Kidney epithelial cell (primary cell): ENCODE results near the gene SEMA6B. TPM values are rescaled to one million over a fixed set of nuclear protein-coding genes. Genes with fewer than 3 reads are reported as not detected.

Experiments used
- DNase-seq: peaks from one replicate; pipeline ENCODE4 v3.0.0-alpha.2; 2010; ENCODE audit warnings: low read depth
- H3K27me3 ChIP-seq: 2 replicates; pipeline ENCODE4 v1.6.0; 2011; ENCODE audit warnings: low read length; ENCODE audit not compliant: control insufficient read depth, insufficient read depth
- H3K36me3 ChIP-seq: 2 replicates; pipeline ENCODE4 v1.5.1; 2011; ENCODE audit warnings: low read length; ENCODE audit not compliant: control insufficient read depth, insufficient read depth
- H3K4me3 ChIP-seq: 2 replicates; pipeline ENCODE4 v1.5.1; 2011; ENCODE audit warnings: low read depth, mild to moderate bottlenecking, control low read depth, low read length
- total RNA-seq: library from RNA; depleted of rRNA; stranded (reverse); fragments of >200 nt; gene quantifications from 2 replicates; pipeline ENCODE4 v1.2.3, GENCODE V29; 2015
- TF ChIP-seq, protein P1 (sequence below): IDR thresholded peaks from 2 replicates; pipeline ENCODE4 v1.5.1; 2011; ENCODE audit warnings: mild to moderate bottlenecking, moderate library complexity, low read length, control low read depth, inconsistent platforms; ENCODE audit not compliant: insufficient read depth, poor library complexity, severe bottlenecking

The SEMA6B gene
- total RNA-seq, 1 donor from 2014 or later = 0.13 TPM

DNA sequence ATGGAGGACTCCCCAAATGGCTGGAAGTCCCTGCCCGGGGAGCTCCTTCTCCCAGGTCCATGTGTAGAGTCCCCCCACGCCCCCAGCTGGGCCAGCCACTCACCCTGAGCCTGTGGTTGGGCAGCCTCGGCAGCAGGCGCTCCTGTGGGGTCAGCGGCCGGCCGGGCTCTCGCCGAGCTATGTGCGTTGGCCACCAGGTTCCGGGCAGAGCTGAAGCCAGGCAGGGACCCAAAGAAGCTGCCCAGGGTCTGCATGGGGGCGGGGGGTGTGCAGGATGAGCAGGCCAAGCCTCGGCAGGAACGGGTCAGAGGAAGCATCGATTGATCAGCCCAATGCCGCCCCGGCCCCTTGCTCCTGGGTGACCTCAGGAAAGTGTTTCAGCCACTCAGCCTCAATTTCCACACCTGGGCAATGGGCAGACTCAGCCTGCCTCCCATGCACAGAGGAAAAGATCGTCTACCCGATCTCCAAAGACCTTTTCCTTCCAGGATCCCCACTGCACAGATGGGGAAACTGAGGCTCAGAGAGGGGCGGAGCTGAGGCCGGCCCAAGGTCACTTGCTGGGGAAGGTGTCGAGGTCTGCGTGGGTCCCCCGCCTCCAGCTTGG lies 41.9 kb downstream of the SEMA6B start:
- no peak for DNase-seq
- H3K36me3 ChIP-seq = no peaks in the 10 kb centered on the region
- TF ChIP-seq, protein P1, sequence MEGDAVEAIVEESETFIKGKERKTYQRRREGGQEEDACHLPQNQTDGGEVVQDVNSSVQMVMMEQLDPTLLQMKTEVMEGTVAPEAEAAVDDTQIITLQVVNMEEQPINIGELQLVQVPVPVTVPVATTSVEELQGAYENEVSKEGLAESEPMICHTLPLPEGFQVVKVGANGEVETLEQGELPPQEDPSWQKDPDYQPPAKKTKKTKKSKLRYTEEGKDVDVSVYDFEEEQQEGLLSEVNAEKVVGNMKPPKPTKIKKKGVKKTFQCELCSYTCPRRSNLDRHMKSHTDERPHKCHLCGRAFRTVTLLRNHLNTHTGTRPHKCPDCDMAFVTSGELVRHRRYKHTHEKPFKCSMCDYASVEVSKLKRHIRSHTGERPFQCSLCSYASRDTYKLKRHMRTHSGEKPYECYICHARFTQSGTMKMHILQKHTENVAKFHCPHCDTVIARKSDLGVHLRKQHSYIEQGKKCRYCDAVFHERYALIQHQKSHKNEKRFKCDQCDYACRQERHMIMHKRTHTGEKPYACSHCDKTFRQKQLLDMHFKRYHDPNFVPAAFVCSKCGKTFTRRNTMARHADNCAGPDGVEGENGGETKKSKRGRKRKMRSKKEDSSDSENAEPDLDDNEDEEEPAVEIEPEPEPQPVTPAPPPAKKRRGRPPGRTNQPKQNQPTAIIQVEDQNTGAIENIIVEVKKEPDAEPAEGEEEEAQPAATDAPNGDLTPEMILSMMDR = no peak
- no peak overlapping the region for H3K4me3 ChIP-seq
- H3K27me3 ChIP-seq = peaks cover 3% of the 10 kb centered on the region

DNA sequence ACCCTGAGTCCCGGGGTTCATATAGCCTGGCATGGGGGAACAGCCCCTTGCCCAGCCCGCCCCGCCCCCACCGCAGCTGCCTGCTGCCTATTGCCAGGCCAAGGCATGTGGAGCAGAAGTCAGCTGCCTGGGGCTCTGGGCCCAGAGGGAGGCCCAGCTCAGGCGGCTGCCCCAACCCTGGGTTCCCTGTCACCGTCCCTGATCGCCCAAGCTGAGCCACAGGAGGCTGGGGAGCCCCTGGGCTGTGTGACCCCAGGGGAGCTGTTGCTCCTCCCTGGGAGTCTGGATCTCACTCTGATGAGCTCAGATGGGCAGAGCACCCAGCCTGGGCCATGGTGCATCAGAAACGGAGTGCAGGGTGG lies 42.6 kb downstream of the SEMA6B start:
- H3K36me3 ChIP-seq = no peaks in the 10 kb centered on the region
- TF ChIP-seq, protein P1 = no peak
- DNase-seq = no peak
- peaks cover 3% of the 10 kb centered on the region for H3K27me3 ChIP-seq
- no peak overlapping the region for H3K4me3 ChIP-seq

DNA sequence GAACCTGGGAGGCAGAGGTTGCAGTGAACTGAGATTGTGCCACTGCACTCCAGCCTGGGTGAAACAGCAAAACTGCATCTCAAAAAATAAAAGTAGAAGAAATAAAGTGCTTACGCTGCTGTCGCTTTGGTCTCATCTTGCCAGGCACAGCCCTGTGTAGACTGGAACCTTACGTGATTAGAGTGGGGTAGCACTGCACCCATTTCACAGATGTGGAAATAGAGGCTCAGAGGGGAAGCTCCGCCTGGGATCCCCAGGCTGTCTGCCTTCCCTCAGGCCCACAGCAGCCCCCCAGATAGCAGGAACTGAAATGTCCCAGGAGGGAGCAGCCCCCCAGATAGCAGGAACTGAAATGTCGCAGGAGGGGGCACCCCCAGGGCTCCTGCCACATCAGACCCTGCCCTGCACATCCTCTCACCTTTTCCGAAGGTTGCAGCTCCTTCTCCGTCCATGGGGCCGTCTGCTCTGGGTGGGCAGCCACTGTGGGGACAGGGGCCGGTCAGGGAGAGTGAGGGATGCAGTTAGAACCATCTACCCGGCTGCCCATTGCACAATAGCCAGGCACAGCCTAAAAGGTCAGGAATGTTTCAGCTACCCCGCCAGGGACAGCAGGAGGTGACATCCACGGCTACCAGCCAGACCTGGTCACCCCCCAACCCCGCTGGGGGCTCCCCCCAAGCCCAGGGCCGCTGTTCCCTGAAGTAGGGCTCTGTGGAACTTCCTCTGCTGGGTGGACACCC lies 43.1 kb downstream of the SEMA6B start:
- DNase-seq = no peak
- TF ChIP-seq, protein P1 = no peak
- Histone ChIP-seq H3K36me3 (no peaks in the 10 kb centered on the region), H3K4me3 (no peak overlapping the region), H3K27me3 (peaks cover 3% of the 10 kb centered on the region)

DNA sequence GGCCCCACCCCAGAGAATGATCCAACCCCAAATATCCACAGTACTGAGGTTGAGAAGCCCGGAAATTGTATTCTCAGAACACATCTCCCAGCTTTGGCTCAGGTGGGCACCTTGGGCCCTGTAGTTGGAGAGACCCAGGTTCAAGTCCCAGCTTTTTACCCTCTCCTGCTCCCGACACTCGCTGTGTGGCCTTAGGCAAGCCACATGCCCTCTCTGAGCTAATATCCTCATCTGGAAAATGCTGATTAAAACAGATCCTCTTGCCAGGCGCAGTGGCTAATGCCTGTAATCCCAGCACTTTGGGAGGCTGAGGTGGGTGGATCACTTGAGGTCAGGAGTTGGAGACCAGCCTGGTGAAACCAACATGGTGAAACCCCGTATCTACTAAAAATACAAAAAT lies 43.8 kb downstream of the SEMA6B start:
- TF ChIP-seq, protein P1 = no peak
- H3K4me3 ChIP-seq = no peak overlapping the region
- DNase-seq = no peak
- peaks cover 3% of the 10 kb centered on the region for H3K27me3 ChIP-seq
- H3K36me3 ChIP-seq = no peaks in the 10 kb centered on the region

DNA sequence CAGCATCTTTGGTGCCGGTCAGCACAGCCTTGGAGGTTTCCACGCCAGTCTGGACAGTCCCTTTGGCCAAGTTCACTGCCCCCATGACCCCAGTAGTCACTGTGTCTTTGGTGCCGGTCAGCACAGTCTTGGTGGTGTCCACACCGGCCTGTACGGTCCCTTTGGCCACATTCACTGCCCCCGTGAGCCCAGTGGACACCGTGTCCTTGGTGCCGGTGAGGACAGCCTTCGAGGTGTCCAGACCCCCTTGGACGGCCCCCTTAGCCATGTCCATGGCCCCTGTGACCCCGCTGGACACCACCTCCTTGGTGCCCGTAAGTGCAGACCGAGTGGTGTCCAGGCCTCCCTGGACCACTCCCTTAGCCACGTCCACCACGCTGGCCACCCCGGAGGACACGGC lies 46.2 kb downstream of the SEMA6B start:
- Histone ChIP-seq H3K4me3 (no peak overlapping the region), H3K36me3 (no peaks in the 10 kb centered on the region), H3K27me3 (peaks cover 3% of the 10 kb centered on the region)
- TF ChIP-seq, protein P1 = no peak
- no peak for DNase-seq

DNA sequence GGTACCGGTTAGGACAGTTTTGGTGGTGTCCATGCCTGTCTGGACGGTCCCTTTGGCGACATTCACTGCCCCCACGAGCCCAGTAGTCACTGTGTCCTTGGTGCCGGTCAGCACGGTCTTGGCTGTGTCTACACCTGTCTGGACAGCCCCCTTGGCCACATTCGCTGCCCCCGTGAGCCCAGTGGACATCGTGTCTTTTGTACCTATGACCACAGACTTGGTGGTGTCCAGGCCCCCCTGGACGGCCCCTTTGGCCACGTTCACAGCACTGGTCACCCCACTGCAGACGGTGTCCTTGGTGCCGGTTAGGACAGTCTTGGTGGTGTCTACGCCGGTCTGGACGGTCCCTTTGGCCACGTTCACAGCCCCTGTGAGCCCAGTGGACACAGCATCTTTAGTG lies 47.4 kb downstream of the SEMA6B start:
- Histone ChIP-seq H3K36me3 (no peaks in the 10 kb centered on the region), H3K4me3 (no peak overlapping the region), H3K27me3 (peaks cover 3% of the 10 kb centered on the region)
- TF ChIP-seq, protein P1 = no peak
- no peak for DNase-seq
